ENCODE results near the gene ZMYND19.

ZMYND19 gene

GRCh38 chr9:137590469-137591383, at the start of gene ZMYND19:
ZMYND19 (minus strand) TSS chr9:137590512; CDS start chr9:137590263, 249 bp downstream.
- peak within 1 kb of the TSS; percentile 91 for H3K27ac ChIP-seq
- peak; percentile 35 for TF ChIP-seq CTCF (conservative IDR thresholded peaks at IDR 0.05)

GRCh38 chr9:137639303-137640051, 49.2 kb upstream of the ZMYND19 start:
- no peak overlapping the region; the same call in 1 of the 2 replicates for H3K27ac ChIP-seq
- no peak for TF ChIP-seq CTCF (conservative IDR thresholded peaks at IDR 0.05)

GRCh38 chr9:137638680-137639079, 48.4 kb upstream of the ZMYND19 start:
- no peak for TF ChIP-seq CTCF (conservative IDR thresholded peaks at IDR 0.05)
- no peak overlapping the region; the same call in 1 of the 2 replicates for H3K27ac ChIP-seq

GRCh38 chr9:137634016-137634415, 43.7 kb upstream of the ZMYND19 start:
- TF ChIP-seq CTCF (conservative IDR thresholded peaks at IDR 0.05) = no peak
- no peak overlapping the region for H3K27ac ChIP-seq

- no peak overlapping the region for H3K27ac ChIP-seq
- TF ChIP-seq CTCF (conservative IDR thresholded peaks at IDR 0.05) = no peak
Observed at GRCh38 chr9:137632230-137633161, 42.2 kb upstream of the ZMYND19 start.

- no peak for TF ChIP-seq CTCF (conservative IDR thresholded peaks at IDR 0.05)
- H3K27ac ChIP-seq = peak overlapping the region; percentile 75
Observed at GRCh38 chr9:137631345-137632229, 41.3 kb upstream of the ZMYND19 start.
